ENCODE measurements around the gene C1QTNF5. TPM values are rescaled to one million over a fixed set of nuclear protein-coding genes. Genes with fewer than 3 reads are reported as not detected.

Gene C1QTNF5
- total and polyA plus RNA-seq, 4 donors, result 1.9 to 6.4 (median 3.3) TPM

DNA sequence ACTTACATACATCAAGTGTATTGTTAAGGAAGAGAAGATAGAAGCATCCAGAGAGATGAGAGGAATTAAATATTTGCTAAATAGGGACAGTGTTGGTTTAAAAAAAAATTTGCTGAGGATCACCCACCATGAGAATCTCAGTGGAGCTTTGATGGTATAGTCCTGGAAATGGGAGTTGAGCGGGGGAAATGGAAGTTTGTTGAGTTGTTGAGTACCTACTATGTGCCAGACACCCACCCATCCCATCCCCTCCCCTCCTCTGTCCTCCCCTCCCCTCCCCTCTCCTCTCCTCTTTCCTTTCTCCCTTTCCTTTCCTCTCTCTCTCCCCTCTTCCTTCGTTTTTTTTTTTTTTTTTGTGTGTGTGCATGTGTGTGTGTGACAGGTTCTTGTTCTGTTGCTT, 10.5 kb upstream of the C1QTNF5 start (continued):
- TF ChIP-seq YY1 (IDR thresholded peaks at IDR 0.05) (no peak), CTCF (IDR thresholded peaks at IDR 0.05; ENCODE audit: low read depth, low read length, missing input control) (no peak), NR2F2 (IDR thresholded peaks at IDR 0.05) (no peak), GABPA (IDR thresholded peaks at IDR 0.05 in 1 of 2, conservative IDR thresholded peaks at IDR 0.05 in 1 of 2) (no peak), FOXA2 (IDR thresholded peaks at IDR 0.05) (no peak), SP1 (IDR thresholded peaks at IDR 0.05) (no peak), RXRA (IDR thresholded peaks at IDR 0.05) (no peak)
- TF ChIP-seq, protein P1, sequence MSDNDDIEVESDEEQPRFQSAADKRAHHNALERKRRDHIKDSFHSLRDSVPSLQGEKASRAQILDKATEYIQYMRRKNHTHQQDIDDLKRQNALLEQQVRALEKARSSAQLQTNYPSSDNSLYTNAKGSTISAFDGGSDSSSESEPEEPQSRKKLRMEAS (IDR thresholded peaks at IDR 0.05), result no peak

GRCh38 chr11:119350302-119350701, 9.6 kb upstream of the C1QTNF5 start:
- no peak overlapping the region for H3K4me3 ChIP-seq (ENCODE audit: low read depth in 1 of 3, low read length in 3 of 3)
- no peaks in the 10 kb centered on the region for H3K36me3 ChIP-seq (ENCODE audit: control insufficient read depth in 4 of 4, insufficient read depth in 3 of 4, low read depth in 1 of 4, low read length in 3 of 4)
- H3K9me3 ChIP-seq (ENCODE audit: control insufficient read depth in 4 of 4, low read length in 3 of 4), result no peaks in the 10 kb centered on the region
- no peak for DNase-seq (ENCODE audit: low spot score)
- no peaks in the 10 kb centered on the region for H3K27me3 ChIP-seq (ENCODE audit: control insufficient read depth in 4 of 4, insufficient read depth in 4 of 4, low read length in 3 of 4)
- WGBS, result 82% methylated on average over 6 of the region's 6 CpGs
- no peak for TF ChIP-seq GABPA (IDR thresholded peaks at IDR 0.05 in 1 of 2, conservative IDR thresholded peaks at IDR 0.05 in 1 of 2)
- no peak for TF ChIP-seq HNF4G (IDR thresholded peaks at IDR 0.05)
- no peak for TF ChIP-seq CTCF (IDR thresholded peaks at IDR 0.05; ENCODE audit: low read depth, low read length, missing input control)
- no peak for TF ChIP-seq TAF1 (conservative IDR thresholded peaks at IDR 0.05)
- no peak for TF ChIP-seq SP1 (IDR thresholded peaks at IDR 0.05)
- TF ChIP-seq, protein P2, sequence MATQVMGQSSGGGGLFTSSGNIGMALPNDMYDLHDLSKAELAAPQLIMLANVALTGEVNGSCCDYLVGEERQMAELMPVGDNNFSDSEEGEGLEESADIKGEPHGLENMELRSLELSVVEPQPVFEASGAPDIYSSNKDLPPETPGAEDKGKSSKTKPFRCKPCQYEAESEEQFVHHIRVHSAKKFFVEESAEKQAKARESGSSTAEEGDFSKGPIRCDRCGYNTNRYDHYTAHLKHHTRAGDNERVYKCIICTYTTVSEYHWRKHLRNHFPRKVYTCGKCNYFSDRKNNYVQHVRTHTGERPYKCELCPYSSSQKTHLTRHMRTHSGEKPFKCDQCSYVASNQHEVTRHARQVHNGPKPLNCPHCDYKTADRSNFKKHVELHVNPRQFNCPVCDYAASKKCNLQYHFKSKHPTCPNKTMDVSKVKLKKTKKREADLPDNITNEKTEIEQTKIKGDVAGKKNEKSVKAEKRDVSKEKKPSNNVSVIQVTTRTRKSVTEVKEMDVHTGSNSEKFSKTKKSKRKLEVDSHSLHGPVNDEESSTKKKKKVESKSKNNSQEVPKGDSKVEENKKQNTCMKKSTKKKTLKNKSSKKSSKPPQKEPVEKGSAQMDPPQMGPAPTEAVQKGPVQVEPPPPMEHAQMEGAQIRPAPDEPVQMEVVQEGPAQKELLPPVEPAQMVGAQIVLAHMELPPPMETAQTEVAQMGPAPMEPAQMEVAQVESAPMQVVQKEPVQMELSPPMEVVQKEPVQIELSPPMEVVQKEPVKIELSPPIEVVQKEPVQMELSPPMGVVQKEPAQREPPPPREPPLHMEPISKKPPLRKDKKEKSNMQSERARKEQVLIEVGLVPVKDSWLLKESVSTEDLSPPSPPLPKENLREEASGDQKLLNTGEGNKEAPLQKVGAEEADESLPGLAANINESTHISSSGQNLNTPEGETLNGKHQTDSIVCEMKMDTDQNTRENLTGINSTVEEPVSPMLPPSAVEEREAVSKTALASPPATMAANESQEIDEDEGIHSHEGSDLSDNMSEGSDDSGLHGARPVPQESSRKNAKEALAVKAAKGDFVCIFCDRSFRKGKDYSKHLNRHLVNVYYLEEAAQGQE (IDR thresholded peaks at IDR 0.05), result no peak
- TF ChIP-seq, protein P3, sequence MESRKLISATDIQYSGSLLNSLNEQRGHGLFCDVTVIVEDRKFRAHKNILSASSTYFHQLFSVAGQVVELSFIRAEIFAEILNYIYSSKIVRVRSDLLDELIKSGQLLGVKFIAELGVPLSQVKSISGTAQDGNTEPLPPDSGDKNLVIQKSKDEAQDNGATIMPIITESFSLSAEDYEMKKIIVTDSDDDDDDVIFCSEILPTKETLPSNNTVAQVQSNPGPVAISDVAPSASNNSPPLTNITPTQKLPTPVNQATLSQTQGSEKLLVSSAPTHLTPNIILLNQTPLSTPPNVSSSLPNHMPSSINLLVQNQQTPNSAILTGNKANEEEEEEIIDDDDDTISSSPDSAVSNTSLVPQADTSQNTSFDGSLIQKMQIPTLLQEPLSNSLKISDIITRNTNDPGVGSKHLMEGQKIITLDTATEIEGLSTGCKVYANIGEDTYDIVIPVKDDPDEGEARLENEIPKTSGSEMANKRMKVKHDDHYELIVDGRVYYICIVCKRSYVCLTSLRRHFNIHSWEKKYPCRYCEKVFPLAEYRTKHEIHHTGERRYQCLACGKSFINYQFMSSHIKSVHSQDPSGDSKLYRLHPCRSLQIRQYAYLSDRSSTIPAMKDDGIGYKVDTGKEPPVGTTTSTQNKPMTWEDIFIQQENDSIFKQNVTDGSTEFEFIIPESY (IDR thresholded peaks at IDR 0.05), result no peak
- no peak for TF ChIP-seq EGR1 (IDR thresholded peaks at IDR 0.05; ENCODE audit: low read depth in 2 of 2)
- TF ChIP-seq RXRA (IDR thresholded peaks at IDR 0.05), result no peak
- no peak overlapping the region for H3K27ac ChIP-seq (ENCODE audit: low read depth in 1 of 2, low read length in 2 of 2)
- H3K9ac ChIP-seq (ENCODE audit: low read depth in 1 of 2, low read length in 2 of 2), result no peak overlapping the region
- peaks cover 0 to 14% (median 8%) of the 10 kb centered on the region in 4 donors for H3K4me1 ChIP-seq (ENCODE audit: control insufficient read depth in 4 of 4, insufficient read depth in 4 of 4, low read length in 3 of 4)
